CD4-positive, alpha-beta T cell (primary cell): ENCODE data around the gene VAMP5. TPM values are rescaled to one million over a fixed set of nuclear protein-coding genes. Genes with fewer than 3 reads are reported as not detected.

Experiments used
- ATAC-seq: fragments of 200-7000 bp; cut with Tn5 transposase; one replicate; pipeline ENCODE4 v1.10.0; 2022; ENCODE audit warnings: mild to moderate bottlenecking; ENCODE audit not compliant: poor library complexity
- CTCF ChIA-PET: fragments of 350-600 bp; sonication (Branson Sonifier 250); formaldehyde crosslinking; loops from one replicate; lab custom pipeline; 2021; ENCODE audit warnings: antibody characterized with exemption, inconsistent platforms; lab: Charles Lee
- POLR2A ChIA-PET: fragments of 350-600 bp; sonication (Branson Sonifier 250); formaldehyde crosslinking; loops from one replicate; lab custom pipeline; 2021; ENCODE audit warnings: antibody characterized with exemption, inconsistent platforms; lab: Charles Lee
- DNase-seq, 14 experiments: peaks; one replicate each; pipeline ENCODE4 v3.0.0-alpha.2; 2013 to 2020; ENCODE audit warnings: mixed read lengths in 2 of 14
- H3K27ac ChIP-seq, 2 donors: one replicate each; pipeline versions ENCODE4 v1.5.1 to v1.7.0; 2013; ENCODE audit warnings: low read length in 2 of 2, low read depth in 1 of 2, mild to moderate bottlenecking in 1 of 2
- H3K27me3 ChIP-seq, 2 experiments: 1 replicate in 1 of 2; 2 replicates in 1 of 2; pipeline versions ENCODE4 v1.6.1 to v1.7.0; 2013; ENCODE audit warnings: low read length in 2 of 2, control low read depth in 1 of 2, mild to moderate bottlenecking in 1 of 2, moderate library complexity in 1 of 2; ENCODE audit not compliant: insufficient read depth in 2 of 2, control insufficient read depth in 1 of 2
- H3K36me3 ChIP-seq: one replicate; pipeline ENCODE4 v1.6.1; 2013; ENCODE audit warnings: low read length, control low read depth; ENCODE audit not compliant: insufficient read depth
- H3K4me1 ChIP-seq: one replicate; pipeline ENCODE4 v1.6.1; 2013; ENCODE audit warnings: low read length, control low read depth; ENCODE audit not compliant: insufficient read depth
- H3K4me3 ChIP-seq: one replicate; pipeline ENCODE4 v1.5.1; 2013; ENCODE audit warnings: mild to moderate bottlenecking, low read length, moderate library complexity
- H3K9me3 ChIP-seq, 2 experiments: 1 replicate in 1 of 2; 2 replicates in 1 of 2; pipeline versions ENCODE4 v1.6.1 to v1.7.0; 2013; ENCODE audit warnings: low read length in 2 of 2, mild to moderate bottlenecking in 2 of 2, control low read depth in 1 of 2, moderate library complexity in 1 of 2; ENCODE audit not compliant: control insufficient read depth in 1 of 2, insufficient read depth in 1 of 2
- H3K27ac Mint-ChIP-seq: one replicate; pipeline ENCODE4 v1.8.0; 2020; ENCODE audit warnings: mixed read lengths
- H3K27me3 Mint-ChIP-seq: one replicate; pipeline ENCODE4 v1.8.0; 2021; ENCODE audit warnings: mixed read lengths
- H3K36me3 Mint-ChIP-seq: one replicate; pipeline ENCODE4 v1.8.0; 2021; ENCODE audit warnings: low read depth, mixed read lengths
- H3K4me1 Mint-ChIP-seq: one replicate; pipeline ENCODE4 v1.8.0; 2021; ENCODE audit warnings: low read depth, mixed read lengths
- H3K4me3 Mint-ChIP-seq: one replicate; pipeline ENCODE4 v1.8.0; 2020; ENCODE audit warnings: mild to moderate bottlenecking, mixed read lengths
- H3K9me3 Mint-ChIP-seq: one replicate; pipeline ENCODE4 v1.8.0; 2020; ENCODE audit warnings: mixed read lengths
- intact Hi-C, 2 experiments: fragments of 100-400 bp; cut with DNase I in 1 of 2; cut with micrococcal nuclease in 1 of 2; formaldehyde crosslinking; loops; one replicate each; pipeline versions ENCODE4 v1.15.1 to v1.9.0; 2023 to 2025; cut with DNase I, micrococcal nuclease
- total RNA-seq, 174 experiments: library from RNA in 2 of 174; stranded (reverse) in 2 of 174; gene quantifications; one replicate each; pipeline ENCODE4 v1.2.3 and lab custom pipeline; 2021 to 2026
- TF ChIP-seq, protein P1 (sequence below): fragments of 200-600 bp; IDR thresholded peaks from one replicate; pipeline ENCODE4 v1.8.0; 2022; ENCODE audit warnings: antibody characterized with exemption, mild to moderate bottlenecking

VAMP5 gene
- total RNA-seq, 2 experiments from 2014 or later = 17.0 to 17.2 TPM

GRCh38 chr2:85566265-85566664 lies 18.0 kb upstream of the VAMP5 start:
- POLR2A ChIA-PET = interaction anchor here (1.3 kb wide), 1 partner anchor 29 kb away, joined by 3 read pairs; the partner anchor contains the start of gene RNF181
- DNase-seq (no peak), ATAC-seq (no peak)
- H3K9me3 ChIP-seq = no peaks in the 10 kb centered on the region
- TF ChIP-seq, protein P1, sequence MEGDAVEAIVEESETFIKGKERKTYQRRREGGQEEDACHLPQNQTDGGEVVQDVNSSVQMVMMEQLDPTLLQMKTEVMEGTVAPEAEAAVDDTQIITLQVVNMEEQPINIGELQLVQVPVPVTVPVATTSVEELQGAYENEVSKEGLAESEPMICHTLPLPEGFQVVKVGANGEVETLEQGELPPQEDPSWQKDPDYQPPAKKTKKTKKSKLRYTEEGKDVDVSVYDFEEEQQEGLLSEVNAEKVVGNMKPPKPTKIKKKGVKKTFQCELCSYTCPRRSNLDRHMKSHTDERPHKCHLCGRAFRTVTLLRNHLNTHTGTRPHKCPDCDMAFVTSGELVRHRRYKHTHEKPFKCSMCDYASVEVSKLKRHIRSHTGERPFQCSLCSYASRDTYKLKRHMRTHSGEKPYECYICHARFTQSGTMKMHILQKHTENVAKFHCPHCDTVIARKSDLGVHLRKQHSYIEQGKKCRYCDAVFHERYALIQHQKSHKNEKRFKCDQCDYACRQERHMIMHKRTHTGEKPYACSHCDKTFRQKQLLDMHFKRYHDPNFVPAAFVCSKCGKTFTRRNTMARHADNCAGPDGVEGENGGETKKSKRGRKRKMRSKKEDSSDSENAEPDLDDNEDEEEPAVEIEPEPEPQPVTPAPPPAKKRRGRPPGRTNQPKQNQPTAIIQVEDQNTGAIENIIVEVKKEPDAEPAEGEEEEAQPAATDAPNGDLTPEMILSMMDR = no peak
- CTCF ChIA-PET = interaction anchor here (1.4 kb wide), 1 partner anchor 9 kb away, joined by 4 read pairs; no protein-coding TSS in a partner anchor
- Mint-ChIP-seq H3K27me3 (no peaks in the 10 kb centered on the region), H3K36me3 (peaks cover 6% of the 10 kb centered on the region), H3K9me3 (no peaks in the 10 kb centered on the region), H3K27ac (no peak overlapping the region), H3K4me1 (peaks cover 6% of the 10 kb centered on the region), H3K4me3 (no peak overlapping the region)
- no peaks in the 10 kb centered on the region for H3K27me3 ChIP-seq
- no peak overlapping the region for H3K27ac ChIP-seq
- intact Hi-C loops = no loop called here
- no peak overlapping the region for H3K4me3 ChIP-seq
- H3K36me3 ChIP-seq = no peaks in the 10 kb centered on the region
- peaks cover 8% of the 10 kb centered on the region for H3K4me1 ChIP-seq

DNA sequence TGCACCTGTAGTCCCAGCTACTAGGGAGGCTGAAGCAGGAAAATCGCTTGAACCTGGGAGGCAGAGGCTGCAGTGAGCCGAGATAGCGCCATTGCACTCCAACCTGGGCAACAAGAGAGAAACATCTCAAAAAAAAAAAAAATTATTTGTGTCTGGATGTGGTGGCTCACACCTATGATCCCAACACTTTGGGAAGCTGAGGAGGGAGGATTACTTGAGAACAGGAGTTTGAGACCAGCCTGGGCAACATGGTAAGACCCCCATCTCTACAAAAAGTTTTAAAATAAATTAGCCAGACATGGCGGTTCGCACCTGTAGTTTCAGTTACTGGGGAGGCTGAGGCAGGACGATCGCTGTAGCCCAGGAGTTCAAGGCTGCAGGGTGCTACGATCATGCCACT lies 8.5 kb upstream of the VAMP5 start:
- intact Hi-C loops = no loop called here
- peaks cover 38% of the 10 kb centered on the region for H3K4me1 ChIP-seq
- DNase-seq (no peak), ATAC-seq (no peak)
- POLR2A ChIA-PET = no interaction called here
- no peaks in the 10 kb centered on the region for H3K27me3 ChIP-seq
- no peak overlapping the region for H3K4me3 Mint-ChIP-seq
- H3K9me3 Mint-ChIP-seq = no peaks in the 10 kb centered on the region
- H3K27me3 Mint-ChIP-seq = no peaks in the 10 kb centered on the region
- H3K36me3 ChIP-seq = peaks cover 12% of the 10 kb centered on the region
- CTCF ChIA-PET = interaction anchor here (0.6 kb wide), 1 partner anchor 53 kb away, joined by 3 read pairs; no protein-coding TSS in a partner anchor
- H3K9me3 ChIP-seq = no peaks in the 10 kb centered on the region
- H3K27ac ChIP-seq = no peak overlapping the region
- peaks cover 29% of the 10 kb centered on the region for H3K36me3 Mint-ChIP-seq
- peaks cover 30% of the 10 kb centered on the region for H3K4me1 Mint-ChIP-seq
- no peak overlapping the region for H3K4me3 ChIP-seq
- no peak overlapping the region for H3K27ac Mint-ChIP-seq
- TF ChIP-seq, protein P1 = no peak

DNA sequence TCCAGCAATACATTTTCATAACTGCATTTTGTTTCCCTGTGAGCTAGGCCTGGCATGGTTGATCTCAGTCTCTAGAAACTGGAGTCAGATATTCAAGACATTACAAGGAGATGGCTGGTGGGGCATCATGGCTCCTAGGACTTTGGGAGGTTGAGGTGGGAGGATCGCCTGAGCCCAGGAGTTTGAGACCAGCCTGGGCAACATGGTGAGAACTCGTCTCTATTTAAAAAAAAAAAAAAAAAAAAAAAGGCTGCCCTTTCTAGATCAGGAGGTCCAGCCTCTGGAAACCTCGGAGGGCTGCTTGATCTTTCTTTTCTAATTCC lies 7.2 kb upstream of the VAMP5 start:
- Mint-ChIP-seq H3K4me3 (peak overlapping the region; percentile 93), H3K4me1 (peaks cover 38% of the 10 kb centered on the region), H3K27ac (peak overlapping the region; percentile 94), H3K9me3 (no peaks in the 10 kb centered on the region), H3K36me3 (peaks cover 36% of the 10 kb centered on the region), H3K27me3 (no peaks in the 10 kb centered on the region)
- intact Hi-C loops = no loop called here
- Histone ChIP-seq H3K27me3 (no peaks in the 10 kb centered on the region), H3K9me3 (no peaks in the 10 kb centered on the region), H3K36me3 (peaks cover 23% of the 10 kb centered on the region), H3K4me1 (peaks cover 41% of the 10 kb centered on the region), H3K27ac (peak overlapping the region; percentile 47 to 63), H3K4me3 (peak overlapping the region; percentile 84)
- ATAC-seq (no peak), DNase-seq (no peak)
- CTCF ChIA-PET = interaction anchor here (0.9 to 1.4 kb wide), 2 partner anchors 25 to 60 kb away, joined by 3 to 6 read pairs; no protein-coding TSS in a partner anchor
- TF ChIP-seq, protein P1 = no peak
- POLR2A ChIA-PET = interaction anchor here (1.4 to 4.5 kb wide), 6 partner anchors 11 to 249 kb away, joined by 3 to 19 read pairs (median 8); partner anchors contain the start of genes GGCX, RNF181, SH2D6 and TGOLN2
